ENCODE data around the gene MFSD11. TPM values are rescaled to one million over a fixed set of nuclear protein-coding genes. Genes with fewer than 3 reads are reported as not detected.

MFSD11 gene
- total and polyA plus RNA-seq, 2 donors (not counting 3 experiments of a cell fraction or from before 2014, with no cell fraction given), result 23.5 to 35.2 TPM

DNA sequence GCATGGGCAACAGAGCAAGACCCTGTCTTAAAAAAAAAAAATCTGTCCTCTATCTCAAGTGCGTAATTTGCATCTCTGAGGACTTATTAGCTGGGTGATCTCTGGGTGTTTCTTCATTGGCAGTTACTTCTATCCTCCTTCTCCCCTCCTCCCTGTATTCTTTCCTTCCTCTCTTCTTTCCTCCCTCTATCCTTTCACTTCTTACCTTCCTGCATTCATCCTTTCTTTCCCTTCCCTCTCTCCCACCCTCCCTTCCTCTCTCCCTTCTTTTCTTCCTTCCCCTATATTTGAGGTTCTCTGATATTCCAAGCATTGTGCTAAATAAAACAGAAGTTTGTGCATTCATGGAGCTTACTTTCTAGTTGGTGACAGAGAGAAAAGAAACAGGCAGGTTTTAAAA is 10.7 kb downstream of the MFSD11 start:
- FAIRE-seq (no peak), DNase-seq (ENCODE audit: low read depth, low spot score) (no peak)
- TF ChIP-seq JUN (IDR thresholded peaks at IDR 0.05; ENCODE audit: borderline replicate concordance, insufficient read depth, insufficient read length, low read depth), result no peak
- no peak for TF ChIP-seq MYC (IDR thresholded peaks at IDR 0.05; ENCODE audit: low read depth, low read length)
- TF ChIP-seq POLR2AphosphoS5 (IDR thresholded peaks at IDR 0.05; ENCODE audit: insufficient read depth, low read depth, low read length), result no peak
- TF ChIP-seq GATA2 (IDR thresholded peaks at IDR 0.05; ENCODE audit: insufficient read depth, insufficient read length, low read depth, low read length), result no peak
- TF ChIP-seq, protein P1, sequence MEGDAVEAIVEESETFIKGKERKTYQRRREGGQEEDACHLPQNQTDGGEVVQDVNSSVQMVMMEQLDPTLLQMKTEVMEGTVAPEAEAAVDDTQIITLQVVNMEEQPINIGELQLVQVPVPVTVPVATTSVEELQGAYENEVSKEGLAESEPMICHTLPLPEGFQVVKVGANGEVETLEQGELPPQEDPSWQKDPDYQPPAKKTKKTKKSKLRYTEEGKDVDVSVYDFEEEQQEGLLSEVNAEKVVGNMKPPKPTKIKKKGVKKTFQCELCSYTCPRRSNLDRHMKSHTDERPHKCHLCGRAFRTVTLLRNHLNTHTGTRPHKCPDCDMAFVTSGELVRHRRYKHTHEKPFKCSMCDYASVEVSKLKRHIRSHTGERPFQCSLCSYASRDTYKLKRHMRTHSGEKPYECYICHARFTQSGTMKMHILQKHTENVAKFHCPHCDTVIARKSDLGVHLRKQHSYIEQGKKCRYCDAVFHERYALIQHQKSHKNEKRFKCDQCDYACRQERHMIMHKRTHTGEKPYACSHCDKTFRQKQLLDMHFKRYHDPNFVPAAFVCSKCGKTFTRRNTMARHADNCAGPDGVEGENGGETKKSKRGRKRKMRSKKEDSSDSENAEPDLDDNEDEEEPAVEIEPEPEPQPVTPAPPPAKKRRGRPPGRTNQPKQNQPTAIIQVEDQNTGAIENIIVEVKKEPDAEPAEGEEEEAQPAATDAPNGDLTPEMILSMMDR (IDR thresholded peaks at IDR 0.05; ENCODE audit: extremely low read depth in 1 of 2, insufficient read depth in 1 of 2, low read depth in 1 of 2, low read length in 2 of 2), result no peak
- no peak for TF ChIP-seq EZH2 (IDR thresholded peaks at IDR 0.05; ENCODE audit: borderline replicate concordance, low read depth, low read length, severe bottlenecking)
- TF ChIP-seq POLR2A (IDR thresholded peaks at IDR 0.05; ENCODE audit: low read depth, low read length), result no peak
- TF ChIP-seq, protein P2, sequence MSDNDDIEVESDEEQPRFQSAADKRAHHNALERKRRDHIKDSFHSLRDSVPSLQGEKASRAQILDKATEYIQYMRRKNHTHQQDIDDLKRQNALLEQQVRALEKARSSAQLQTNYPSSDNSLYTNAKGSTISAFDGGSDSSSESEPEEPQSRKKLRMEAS (IDR thresholded peaks at IDR 0.05; ENCODE audit: insufficient read depth, insufficient read length), result no peak
- no peak for TF ChIP-seq FOS (IDR thresholded peaks at IDR 0.05; ENCODE audit: borderline replicate concordance, insufficient read depth, low read length)
- no TSS peak for BruUV-seq (replicated peaks)
- POLR2A ChIA-PET, result no interaction called here
- intact Hi-C loops (cut with micrococcal nuclease) (no loop called here), dilution Hi-C loops (cut with MboI; ENCODE audit: extremely low pct_ligation_motif_present, low sequenced_read_pairs) (no loop called here)
- H3K9ac ChIP-seq (replicated peaks; ENCODE audit: extremely low read depth, insufficient read depth, low read length), result no peak overlapping the region
- no peaks in the 10 kb centered on the region for H3K79me2 ChIP-seq (ENCODE audit: control insufficient read depth, insufficient read depth, low read length)
- no peak overlapping the region for H3K4me3 ChIP-seq (replicated peaks in 1 of 3; ENCODE audit: insufficient read depth in 1 of 3, low read depth in 1 of 3, low read length in 3 of 3)
- H3K27ac ChIP-seq (ENCODE audit: insufficient read depth, low read depth, low read length), result no peak overlapping the region
- no peaks in the 10 kb centered on the region for H3K4me1 ChIP-seq (ENCODE audit: control insufficient read depth, extremely low read depth, insufficient read depth, low read length)
- no peaks in the 10 kb centered on the region for H3K9me3 ChIP-seq (replicated peaks; ENCODE audit: control insufficient read depth, insufficient read depth, low read length)
- no peak overlapping the region for H3K4me2 ChIP-seq (ENCODE audit: insufficient read depth, low read length)
- peaks cover 2 to 6% of the 10 kb centered on the region in 2 experiments for H3K36me3 ChIP-seq (ENCODE audit: control insufficient read depth in 2 of 2, extremely low read depth in 1 of 2, insufficient read depth in 2 of 2, low read length in 2 of 2)
- no peaks in the 10 kb centered on the region for H3K27me3 ChIP-seq (ENCODE audit: control insufficient read depth in 2 of 2, insufficient read depth in 2 of 2, low read length in 2 of 2)
- no peaks in the 10 kb centered on the region for H4K20me1 ChIP-seq (replicated peaks; ENCODE audit: control insufficient read depth, extremely low read depth, insufficient read depth, low read length)
- H2AFZ ChIP-seq (ENCODE audit: low read depth, low read length), result no peak overlapping the region
- CTCF ChIA-PET, result no interaction called here
- H3K9me1 ChIP-seq (replicated peaks; ENCODE audit: control insufficient read depth, extremely low read depth, insufficient read depth, low read length), result no peaks in the 10 kb centered on the region
